NOMO-1 treated with DMSO at 0.1 percent for 48 hours (cell line): ENCODE results near the gene BTBD2.
"Not testable (repeated sequence)": the region's sequence is repeated elsewhere in the genome, so short reads cannot be mapped to it uniquely, and the experiment has no call there.

Experiments
- DNase-seq: peaks from one replicate; lab custom pipeline; 2025; ENCODE audit not compliant: unreplicated experiment; lab: John Stamatoyannopoulos, UW

The BTBD2 gene

GRCh38 chr19:2016041-2016807 is 710 bp upstream of the BTBD2 start:
- peak; percentile 48 for DNase-seq

- DNase-seq: no peak
Measured at GRCh38 chr19:2014731-2015607, 545 bp downstream of the BTBD2 start.

GRCh38 chr19:2014131-2014571 is 1.4 kb downstream of the BTBD2 start:
- DNase-seq: no peak

GRCh38 chr19:2013683-2013961 is 1.9 kb downstream of the BTBD2 start:
- no peak for DNase-seq

- no peak for DNase-seq
Measured at GRCh38 chr19:2012941-2013682, 2.4 kb downstream of the BTBD2 start.

- DNase-seq: no peak
Measured at GRCh38 chr19:2011169-2011568, 4.3 kb downstream of the BTBD2 start.

- no peak for DNase-seq
Measured at GRCh38 chr19:2010135-2010668, 5.3 kb downstream of the BTBD2 start.

GRCh38 chr19:2003874-2004273 is 11.6 kb downstream of the BTBD2 start:
- DNase-seq: no peak

GRCh38 chr19:1999856-2000515 is 15.5 kb downstream of the BTBD2 start:
- DNase-seq: no peak

- DNase-seq: no peak
Measured at GRCh38 chr19:1998712-1999708, 16.5 kb downstream of the BTBD2 start.

- no peak for DNase-seq
Measured at GRCh38 chr19:1997353-1998233, 17.9 kb downstream of the BTBD2 start.

GRCh38 chr19:1992759-1993260 is 22.7 kb downstream of the BTBD2 start:
- no peak for DNase-seq

- no peak for DNase-seq
Measured at GRCh38 chr19:1991018-1991913, 24.2 kb downstream of the BTBD2 start.

GRCh38 chr19:1990230-1991017 is 25.1 kb downstream of the BTBD2 start:
- DNase-seq: no peak

- no peak for DNase-seq
Measured at GRCh38 chr19:1989513-1990229, 25.8 kb downstream of the BTBD2 start.

GRCh38 chr19:1988464-1988863 is 27.1 kb downstream of the BTBD2 start:
- not testable (repeated sequence) for DNase-seq
